GM18951 (cell line): ENCODE measurements around the gene RHBG.

ENCODE experiments used
- POLR2A ChIP-seq: IDR thresholded peaks from 4 replicates; pipeline ENCODE4 v1.6.1; 2011; ENCODE audit warnings: mild to moderate bottlenecking; ENCODE audit not compliant: insufficient read length, insufficient read depth; ENCODE audit errors: extremely low read depth
- in situ Hi-C: fragments of 300-500 bp; cut with MboI; formaldehyde crosslinking; loops from one replicate; pipeline ENCODE4 v1.12.0; 2022; ENCODE audit warnings: low sequenced_read_pairs, mixed read lengths, inconsistent platforms; ENCODE audit not compliant: unreplicated experiment

The RHBG gene

DNA sequence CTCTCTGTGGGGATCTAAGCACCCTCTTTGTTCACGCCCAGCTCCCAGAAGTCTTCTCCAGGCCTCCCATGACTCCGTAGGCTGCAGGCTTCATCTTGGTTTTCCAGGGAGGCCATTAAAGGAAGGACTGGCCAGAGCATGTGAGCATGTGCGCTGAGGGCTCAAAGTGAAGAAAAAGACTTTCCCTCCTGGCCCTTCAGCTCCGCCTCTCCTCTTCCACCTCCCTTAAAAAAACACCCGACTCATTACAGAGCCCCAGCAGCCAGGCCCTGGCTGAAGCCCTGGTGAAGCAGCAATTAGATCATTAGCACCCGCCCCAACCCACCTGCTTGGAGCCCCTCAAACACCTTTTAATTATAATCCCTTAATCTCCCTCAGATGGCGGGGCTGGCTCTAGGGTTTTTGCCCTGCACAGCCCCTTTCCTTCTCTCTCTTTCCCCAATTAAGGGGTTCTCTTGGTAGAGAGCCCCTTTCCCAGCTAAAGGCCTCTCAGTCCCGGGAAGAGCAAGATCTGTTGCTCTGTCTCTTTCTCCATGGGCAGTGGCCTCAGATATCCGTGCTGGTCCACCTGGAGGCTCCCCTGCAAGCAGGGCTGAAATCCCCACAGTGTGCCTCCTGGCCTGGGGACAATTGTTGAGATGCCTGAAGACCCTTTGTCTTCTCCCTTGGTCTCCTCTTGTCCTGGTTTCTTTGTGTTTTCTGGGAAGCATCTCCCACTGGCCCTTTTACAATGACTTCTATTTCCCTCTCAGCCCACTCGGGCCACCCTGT lies 30.5 kb downstream of the RHBG start:
- TF ChIP-seq POLR2A: no peak
- in situ Hi-C loops: no loop called here

DNA sequence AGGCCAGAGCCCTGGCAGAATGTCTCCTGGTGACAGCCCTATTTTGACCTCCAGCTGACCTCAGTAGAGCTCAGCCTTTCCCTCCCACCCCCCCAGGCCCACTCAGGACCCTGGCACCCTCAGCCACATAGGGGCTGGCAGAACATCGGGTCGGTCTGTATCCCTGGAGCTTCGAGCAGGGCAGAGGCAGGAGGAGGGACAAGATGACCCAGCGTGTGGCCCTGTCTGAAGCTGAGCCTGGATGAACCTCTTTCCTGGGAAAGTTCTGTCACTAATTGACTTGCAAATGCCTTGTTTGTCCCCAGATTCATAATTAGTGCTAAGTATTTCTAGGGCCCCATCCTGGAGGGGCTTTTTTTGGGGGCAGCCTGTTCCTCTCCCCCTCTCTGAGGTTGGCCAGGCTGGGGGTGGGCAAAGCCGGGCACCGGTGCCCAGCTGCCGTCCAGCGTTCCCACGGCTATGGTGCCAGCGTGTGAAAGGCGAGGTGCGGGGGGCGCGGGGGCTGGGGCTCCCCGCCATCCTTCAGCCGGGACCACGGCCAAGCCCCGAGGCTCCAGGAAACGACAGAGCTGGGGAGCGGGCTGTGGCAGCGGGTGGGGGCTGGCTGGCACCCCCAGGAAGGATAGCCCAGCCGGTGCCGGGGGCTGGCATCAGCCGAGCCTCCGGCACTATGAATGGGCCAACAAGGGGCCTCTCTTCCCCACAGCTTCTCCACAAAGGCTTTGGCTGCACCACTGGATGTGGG lies 31.4 kb downstream of the RHBG start:
- TF ChIP-seq POLR2A: no peak
- in situ Hi-C loops: no loop called here

- no peak for TF ChIP-seq POLR2A
- in situ Hi-C loops: no loop called here
These were observed 32.1 kb downstream of the RHBG start for GRCh38 chr1:156401041-156401574.

- in situ Hi-C loops: no loop called here
- TF ChIP-seq POLR2A: no peak
These were observed 32.7 kb downstream of the RHBG start for GRCh38 chr1:156401681-156402081.

DNA sequence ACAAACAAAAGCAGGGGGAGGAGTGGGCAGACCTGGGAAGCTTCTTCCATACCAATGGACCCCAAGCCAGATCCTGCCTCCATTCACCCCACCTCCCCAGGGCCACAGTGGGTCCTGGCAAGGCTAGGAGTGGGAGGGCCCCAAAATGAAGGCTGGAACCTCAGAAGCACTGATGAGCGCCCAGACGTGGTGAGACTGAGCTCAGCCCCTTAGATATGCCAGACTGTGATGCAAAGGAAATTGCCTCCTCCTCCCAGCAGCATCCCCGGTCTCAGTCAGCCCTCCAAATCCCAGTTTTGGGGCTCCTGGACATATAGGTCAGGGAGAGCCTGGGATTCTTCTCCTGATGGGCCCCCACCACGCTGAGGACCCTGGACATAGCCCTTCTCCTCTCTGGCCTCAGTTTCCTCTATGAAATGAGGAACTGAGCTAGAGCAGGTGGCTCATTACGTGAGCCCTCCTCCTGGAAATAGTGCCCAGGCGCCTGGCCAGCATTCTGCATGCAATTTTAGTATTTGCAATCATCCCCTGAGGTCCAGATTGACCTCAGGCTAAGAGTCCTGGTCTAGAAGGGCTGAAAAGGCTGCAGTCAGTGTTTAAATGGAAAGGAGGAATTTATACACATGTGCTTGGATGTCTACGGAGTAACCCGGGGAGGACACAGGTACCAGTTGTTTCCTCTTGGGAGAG lies 33.5 kb downstream of the RHBG start:
- in situ Hi-C loops: no loop called here
- TF ChIP-seq POLR2A: no peak

DNA sequence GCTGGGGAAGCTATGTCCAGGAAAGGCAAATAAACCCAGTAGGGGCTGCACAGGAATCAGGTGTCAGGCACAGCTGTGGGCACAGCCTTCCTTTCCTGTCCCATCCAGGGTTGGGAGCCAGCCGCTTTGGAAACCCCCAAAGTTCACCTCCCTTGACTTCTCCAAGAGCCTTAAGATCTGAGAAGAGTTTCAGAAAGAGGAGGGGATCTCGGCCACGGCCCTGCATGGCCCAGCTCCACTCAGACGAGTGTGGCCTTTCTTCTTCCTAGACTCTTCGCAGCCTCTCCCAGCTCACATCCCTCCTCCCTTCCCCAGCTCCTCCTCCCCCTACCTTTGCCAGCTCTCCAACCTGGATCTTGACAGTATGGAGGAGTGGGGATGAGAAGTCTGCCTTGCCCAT lies 36.7 kb downstream of the RHBG start:
- no peak for TF ChIP-seq POLR2A
- in situ Hi-C loops: no loop called here

- TF ChIP-seq POLR2A: no peak
- in situ Hi-C loops: no loop called here
These were observed 37.2 kb downstream of the RHBG start for GRCh38 chr1:156406251-156406650.

DNA sequence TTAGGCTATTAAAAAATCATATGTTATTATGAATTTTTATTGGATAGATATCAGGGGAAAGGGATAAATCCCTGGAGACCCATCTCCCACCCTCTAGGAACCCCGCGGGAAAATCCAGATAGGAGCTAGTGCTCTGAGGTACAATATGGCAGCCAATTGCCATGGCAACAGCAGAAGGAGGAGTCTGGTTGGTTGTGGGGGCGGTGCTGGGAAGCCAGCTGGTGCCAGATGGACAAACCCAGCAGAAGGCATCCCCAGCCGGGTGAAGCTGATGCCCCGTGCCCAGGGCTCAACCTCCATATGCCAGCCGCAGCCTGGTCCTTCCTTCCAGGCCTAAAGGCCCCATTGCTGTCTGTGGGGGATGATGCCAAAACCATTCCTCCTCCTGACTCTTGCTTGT lies 38.3 kb downstream of the RHBG start:
- no peak for TF ChIP-seq POLR2A
- in situ Hi-C loops: no loop called here

- no peak for TF ChIP-seq POLR2A
- in situ Hi-C loops: no loop called here
These were observed 38.7 kb downstream of the RHBG start for GRCh38 chr1:156407760-156408159.

GRCh38 chr1:156409439-156409838 lies 40.4 kb downstream of the RHBG start:
- TF ChIP-seq POLR2A: no peak
- in situ Hi-C loops: no loop called here

- no peak for TF ChIP-seq POLR2A
- in situ Hi-C loops: no loop called here
These were observed 41.2 kb downstream of the RHBG start for GRCh38 chr1:156410238-156410637.

DNA sequence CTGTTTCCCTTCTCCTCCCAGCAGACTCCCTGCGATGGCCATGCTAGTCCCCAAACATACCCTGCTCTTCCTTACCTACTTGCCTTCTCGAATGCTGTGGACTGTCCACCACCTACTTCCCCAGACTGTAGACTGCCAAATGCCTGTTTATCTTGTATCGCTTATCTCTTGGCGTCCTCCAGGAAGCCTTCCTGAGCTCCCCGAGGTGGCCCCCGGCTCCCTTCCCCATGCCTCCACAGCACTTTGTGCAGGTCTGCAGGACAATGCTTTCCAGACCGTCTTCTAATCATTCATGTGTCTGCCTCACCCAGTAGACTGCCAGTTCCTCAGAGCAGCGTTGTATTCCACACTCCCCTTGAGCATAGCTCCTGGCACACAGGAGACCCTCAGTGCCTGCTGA lies 41.7 kb downstream of the RHBG start:
- in situ Hi-C loops: no loop called here
- no peak for TF ChIP-seq POLR2A

GRCh38 chr1:156412653-156413321 lies 43.8 kb downstream of the RHBG start:
- in situ Hi-C loops: no loop called here
- TF ChIP-seq POLR2A: no peak
